Astrocyte of the hippocampus (primary cell): ENCODE measurements around the gene GPR31.

Source experiments
- DNase-seq: peaks from one replicate; pipeline ENCODE4 v3.0.0; 2011; ENCODE audit warnings: low read depth, low spot score

Gene GPR31

GRCh38 chr6:167139761-167140160 lies 18.0 kb downstream of the GPR31 start:
- no peak for DNase-seq

DNA sequence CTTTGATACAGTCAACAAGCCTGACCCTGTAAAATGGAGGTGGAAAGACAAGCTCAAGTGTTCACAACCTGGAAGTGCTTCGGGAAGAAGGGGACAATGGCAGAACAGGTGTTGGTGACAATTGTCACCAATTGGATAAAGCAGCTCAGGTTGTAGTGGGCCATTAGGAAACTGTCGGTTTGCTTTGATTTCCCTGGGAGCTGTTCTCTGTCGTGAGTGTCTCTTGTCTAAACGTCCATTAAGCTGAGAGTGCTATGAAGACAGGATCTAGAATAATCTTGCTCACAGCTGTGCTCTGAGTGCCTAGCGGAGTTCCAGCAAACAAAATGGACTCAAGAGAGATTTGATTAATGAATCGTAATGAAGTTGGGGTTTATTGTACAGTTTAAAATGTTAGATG lies 19.9 kb downstream of the GPR31 start:
- DNase-seq, result no peak

GRCh38 chr6:167137081-167137480 lies 20.7 kb downstream of the GPR31 start:
- DNase-seq, result no peak

DNA sequence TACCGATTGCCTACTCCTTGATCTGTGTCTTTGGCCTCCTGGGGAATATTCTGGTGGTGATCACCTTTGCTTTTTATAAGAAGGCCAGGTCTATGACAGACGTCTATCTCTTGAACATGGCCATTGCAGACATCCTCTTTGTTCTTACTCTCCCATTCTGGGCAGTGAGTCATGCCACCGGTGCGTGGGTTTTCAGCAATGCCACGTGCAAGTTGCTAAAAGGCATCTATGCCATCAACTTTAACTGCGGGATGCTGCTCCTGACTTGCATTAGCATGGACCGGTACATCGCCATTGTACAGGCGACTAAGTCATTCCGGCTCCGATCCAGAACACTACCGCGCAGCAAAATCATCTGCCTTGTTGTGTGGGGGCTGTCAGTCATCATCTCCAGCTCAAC lies 21.4 kb downstream of the GPR31 start:
- no peak for DNase-seq

GRCh38 chr6:167134448-167135328 lies 23.1 kb downstream of the GPR31 start:
- no peak for DNase-seq

GRCh38 chr6:167130712-167131684 lies 26.8 kb downstream of the GPR31 start:
- no peak for DNase-seq

- DNase-seq, result no peak
These were observed 27.6 kb downstream of the GPR31 start for GRCh38 chr6:167130008-167130677.

GRCh38 chr6:167129562-167129961 lies 28.2 kb downstream of the GPR31 start:
- no peak for DNase-seq

- no peak for DNase-seq
These were observed 28.6 kb downstream of the GPR31 start for GRCh38 chr6:167129159-167129558.

DNA sequence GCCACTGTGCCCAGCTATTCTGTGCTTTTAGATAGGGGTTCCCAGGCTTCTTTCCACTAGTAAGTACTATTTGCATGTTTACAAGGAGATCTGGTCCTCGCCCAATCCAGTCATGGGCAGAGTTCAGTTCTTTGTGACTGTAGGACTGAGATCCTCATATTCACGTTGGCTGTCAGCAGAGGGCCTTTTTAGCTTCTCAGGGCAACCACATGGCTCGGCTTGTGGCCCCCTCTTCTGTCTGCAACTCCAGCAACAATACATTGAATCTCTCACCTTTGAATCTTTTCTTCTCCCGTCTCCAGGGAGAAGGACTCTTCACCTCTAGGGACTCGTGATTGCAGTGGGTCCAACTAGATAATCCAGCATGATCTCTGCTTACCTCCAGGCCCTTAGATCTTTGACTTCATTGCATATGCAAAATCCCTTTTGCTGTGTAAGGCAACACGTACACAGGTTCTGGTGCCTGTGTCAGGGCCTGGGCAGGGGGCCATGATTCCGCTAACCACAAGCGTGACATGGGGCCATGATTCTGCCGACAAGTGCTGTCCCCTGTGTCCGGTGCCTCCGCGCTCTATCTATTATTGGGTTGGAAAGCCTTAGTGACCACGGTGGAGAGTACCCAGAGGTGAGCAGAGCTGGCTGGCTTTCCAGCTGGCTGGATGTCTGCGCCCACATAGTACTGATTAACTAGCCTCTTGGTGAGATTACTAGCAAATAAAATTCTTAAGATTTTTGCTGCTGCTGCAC lies 29.8 kb downstream of the GPR31 start:
- DNase-seq, result no peak

DNA sequence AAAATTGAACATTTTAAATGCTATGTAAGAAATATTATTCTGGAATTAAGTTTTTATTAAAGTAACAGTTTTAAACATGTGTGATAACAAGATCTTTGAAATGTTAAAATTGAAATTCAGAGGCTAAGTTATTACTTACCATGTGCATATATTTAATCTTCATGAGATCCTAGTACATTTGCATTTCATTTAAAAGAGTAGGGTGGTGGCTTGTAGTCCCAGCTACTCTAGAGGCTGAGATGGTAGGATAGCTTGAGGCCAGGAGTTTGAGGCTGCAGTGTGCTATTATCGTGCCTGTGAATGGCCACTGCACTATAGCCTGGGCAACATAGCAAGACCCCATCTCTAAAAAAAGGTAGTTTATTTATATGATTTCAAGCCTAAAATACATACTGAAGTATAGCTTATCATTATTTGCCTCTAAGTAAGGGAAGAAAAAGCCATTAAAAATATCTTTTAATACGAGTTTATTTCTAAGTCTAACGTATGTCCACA lies 31.9 kb downstream of the GPR31 start:
- no peak for DNase-seq

GRCh38 chr6:167125410-167125809 lies 32.4 kb downstream of the GPR31 start:
- DNase-seq, result no peak

DNA sequence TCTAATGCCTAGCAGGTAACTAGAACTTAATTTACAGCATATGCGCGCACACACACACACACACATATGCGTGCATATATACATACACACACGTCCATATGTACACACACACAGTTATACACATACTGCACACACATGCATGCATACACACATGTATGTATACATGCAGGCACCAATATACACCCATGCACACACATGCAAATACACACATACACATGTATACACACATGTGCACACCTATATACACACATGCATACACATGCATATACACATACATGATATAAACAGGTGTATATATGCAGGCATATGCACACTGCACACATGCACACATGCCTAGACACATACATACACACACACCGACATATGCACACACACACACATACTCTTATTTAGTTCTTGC lies 33.0 kb downstream of the GPR31 start:
- no peak for DNase-seq

GRCh38 chr6:167122827-167123657 lies 34.7 kb downstream of the GPR31 start, which contains the start of gene CCR6:
Gene CCR6, plus strand, starts transcription at chr6:167123096. Its CDS starts 13,039 bp downstream, at chr6:167136135.
- DNase-seq, result no peak

DNA sequence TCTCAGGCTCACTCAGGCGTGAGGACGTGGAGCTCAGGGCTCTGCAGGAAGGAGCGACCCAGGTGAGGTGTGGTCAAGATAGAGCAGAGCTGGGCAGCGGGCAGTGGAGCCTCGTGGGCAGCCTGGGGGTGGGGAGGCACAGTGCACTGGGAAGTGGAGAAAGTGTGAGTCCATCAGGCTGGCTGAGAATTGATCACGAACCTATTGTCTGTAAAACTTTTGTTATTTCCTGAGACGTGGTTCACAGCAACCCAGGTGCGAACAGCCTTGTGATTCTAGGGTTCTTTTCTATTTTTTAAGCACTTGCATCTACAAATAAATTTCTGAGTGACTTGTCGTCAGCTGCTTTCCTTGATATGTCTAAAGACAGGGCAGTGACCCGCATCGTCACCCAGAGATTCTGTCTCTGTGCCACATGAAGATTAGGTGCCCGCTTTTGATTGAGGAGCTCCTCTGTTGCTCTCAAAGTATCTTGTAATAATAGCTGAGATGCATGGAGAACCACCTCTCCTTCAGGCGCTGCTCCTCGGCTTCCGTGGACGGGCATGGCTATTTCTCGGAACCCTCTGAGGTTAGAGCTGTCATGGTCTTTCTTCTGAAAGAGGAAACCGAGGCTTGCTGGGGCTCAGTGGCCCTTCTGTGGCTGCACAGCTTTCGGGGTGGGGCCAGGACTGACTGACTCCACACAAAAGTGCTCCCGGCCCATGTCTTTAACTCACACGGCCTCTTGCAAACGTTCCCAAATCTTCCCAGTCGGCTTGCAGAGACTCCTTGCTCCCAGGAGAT lies 35.5 kb downstream of the GPR31 start:
- DNase-seq, result no peak

DNA sequence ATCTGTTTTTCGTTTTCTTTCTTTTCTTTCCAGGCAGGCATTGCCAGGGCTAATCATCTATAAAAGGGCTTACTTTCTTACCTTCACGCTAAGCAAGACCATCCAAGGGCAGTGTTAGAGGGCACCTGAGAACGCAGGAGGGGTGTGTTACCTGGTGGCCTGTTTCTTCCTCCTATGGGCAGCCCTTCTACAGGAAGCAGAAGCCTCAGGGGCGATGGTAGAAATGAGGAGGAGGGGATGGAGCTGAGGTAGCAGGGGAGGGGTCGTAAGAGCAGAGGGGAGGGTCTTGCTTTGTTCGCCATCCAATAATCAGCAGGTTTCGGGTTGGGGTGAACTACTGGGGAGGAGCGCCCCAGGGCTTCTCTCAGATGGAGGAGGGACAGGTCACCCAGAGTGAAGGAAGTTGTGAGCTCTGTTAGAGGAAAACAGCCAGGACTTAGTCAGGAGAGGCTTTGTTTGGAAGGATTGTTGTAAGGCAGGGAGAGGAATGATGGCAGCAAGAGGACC lies 36.4 kb downstream of the GPR31 start:
- DNase-seq, result no peak

DNA sequence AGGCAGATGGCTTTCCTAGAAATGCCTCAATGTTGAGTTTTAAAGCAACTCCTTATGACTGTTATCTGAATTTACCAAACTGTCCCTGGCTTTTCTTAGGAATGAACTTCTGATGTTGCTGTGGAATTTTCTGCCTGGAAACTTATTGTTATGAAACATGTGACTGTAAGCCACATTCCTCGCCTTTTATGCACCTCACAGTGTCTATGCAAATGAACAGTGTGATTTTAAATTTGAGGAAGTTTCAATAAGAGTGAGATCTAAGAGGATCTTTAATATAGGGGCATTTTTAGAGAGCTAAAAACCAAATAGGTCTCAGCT lies 37.2 kb downstream of the GPR31 start:
- peak; percentile 24 for DNase-seq

DNA sequence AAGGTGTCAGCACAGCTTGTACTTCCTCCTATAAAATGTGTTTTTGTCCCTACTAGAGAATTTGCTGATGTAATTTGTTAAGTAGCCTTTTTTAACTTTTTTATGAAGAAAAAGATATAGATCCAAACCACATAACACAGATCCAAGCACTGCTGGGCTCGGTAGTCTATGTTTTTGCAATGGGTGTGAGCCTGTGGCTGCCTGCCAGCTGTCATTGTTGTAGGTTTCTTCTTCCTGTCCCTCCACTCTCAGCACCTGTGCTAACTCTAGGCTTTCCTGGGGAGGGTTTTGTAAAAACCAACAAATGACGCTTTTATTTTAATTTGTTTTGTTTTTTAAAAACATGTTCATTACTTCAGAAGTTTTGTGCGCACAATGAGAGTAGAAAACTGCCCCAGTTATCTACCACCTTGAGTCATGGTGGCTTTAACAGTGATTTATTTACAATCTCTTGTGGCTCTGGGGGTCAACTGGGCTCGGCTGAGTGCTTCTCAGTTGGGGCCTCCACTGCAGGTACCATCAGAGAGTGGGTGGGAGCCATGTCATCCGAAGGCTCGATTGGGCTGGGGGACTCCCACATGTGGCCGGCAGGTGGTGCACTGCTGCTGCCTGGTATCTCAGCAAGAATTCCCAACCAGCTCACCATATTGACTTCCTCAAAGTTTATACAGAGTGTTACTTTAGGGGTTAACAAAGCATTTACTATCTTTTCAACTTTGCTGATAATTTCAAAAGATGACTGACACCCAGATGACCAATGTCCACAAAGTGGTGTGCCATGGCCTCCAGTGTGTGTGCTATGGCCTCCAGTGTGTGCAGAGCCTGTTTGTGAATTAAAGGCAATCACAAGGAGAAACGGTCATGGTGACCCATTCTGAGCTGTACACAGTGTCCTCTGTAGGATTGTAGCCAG lies 37.9 kb downstream of the GPR31 start:
- no peak for DNase-seq
